ENCODE measurements around the gene ZNF774. TPM values are rescaled to one million over a fixed set of nuclear protein-coding genes. Genes with fewer than 3 reads are reported as not detected.

The ZNF774 gene
- total and polyA plus RNA-seq, 2 of the 8 experiments (the other 6 are each of a cell fraction or from before 2014, with no cell fraction given): 0.82 to 2.6 TPM

DNA sequence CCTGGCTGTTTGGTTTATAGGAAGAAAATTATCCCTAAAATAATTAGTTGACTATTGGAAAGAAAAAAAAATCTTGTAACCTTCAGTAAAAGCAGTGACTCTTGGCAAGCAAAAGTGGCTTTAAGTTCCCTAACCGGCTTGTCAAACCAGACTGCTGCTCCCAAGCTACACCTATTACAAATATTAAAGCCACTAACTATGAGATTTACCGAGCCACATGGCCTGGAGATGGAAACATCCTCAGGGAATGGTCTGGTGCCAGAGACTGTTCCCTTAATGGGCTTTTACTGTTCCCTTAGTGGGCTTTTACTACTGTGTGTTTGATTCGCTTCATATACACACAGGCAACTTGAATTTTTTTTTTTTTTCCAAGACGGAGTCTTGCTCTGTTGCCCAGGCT, 35.9 kb upstream of the ZNF774 start:
- no peak overlapping the region for H4K5ac ChIP-seq (ENCODE audit: insufficient read length, low read depth, low read length)
- ChIA-PET POLR2A (ENCODE audit: partially characterized antibody) (no interaction called here), CTCF (ENCODE audit: partially characterized antibody) (interaction anchor here (0.7 to 1.6 kb wide), 6 partner anchors 14 to 569 kb away, joined by 3 to 6 read pairs (median 4); no protein-coding TSS in a partner anchor)
- no peak overlapping the region for H2AFZ ChIP-seq (ENCODE audit: low read length)
- DNase-seq (ENCODE audit: low read depth in 1 of 2, low spot score in 2 of 2) (peak in 1 of 2 experiments; percentile 10), FAIRE-seq (no peak)
- TF ChIP-seq ASH2L (IDR thresholded peaks at IDR 0.05; ENCODE audit: low read length) (no peak), SIRT6 (IDR thresholded peaks at IDR 0.05; ENCODE audit: low read length) (no peak), TBP (IDR thresholded peaks at IDR 0.05; ENCODE audit: low read depth, low read length) (no peak), NANOG (IDR thresholded peaks at IDR 0.05; ENCODE audit: insufficient read depth, low read depth, low read length, poor library complexity, severe bottlenecking) (no peak)
- TF ChIP-seq, protein P1, sequence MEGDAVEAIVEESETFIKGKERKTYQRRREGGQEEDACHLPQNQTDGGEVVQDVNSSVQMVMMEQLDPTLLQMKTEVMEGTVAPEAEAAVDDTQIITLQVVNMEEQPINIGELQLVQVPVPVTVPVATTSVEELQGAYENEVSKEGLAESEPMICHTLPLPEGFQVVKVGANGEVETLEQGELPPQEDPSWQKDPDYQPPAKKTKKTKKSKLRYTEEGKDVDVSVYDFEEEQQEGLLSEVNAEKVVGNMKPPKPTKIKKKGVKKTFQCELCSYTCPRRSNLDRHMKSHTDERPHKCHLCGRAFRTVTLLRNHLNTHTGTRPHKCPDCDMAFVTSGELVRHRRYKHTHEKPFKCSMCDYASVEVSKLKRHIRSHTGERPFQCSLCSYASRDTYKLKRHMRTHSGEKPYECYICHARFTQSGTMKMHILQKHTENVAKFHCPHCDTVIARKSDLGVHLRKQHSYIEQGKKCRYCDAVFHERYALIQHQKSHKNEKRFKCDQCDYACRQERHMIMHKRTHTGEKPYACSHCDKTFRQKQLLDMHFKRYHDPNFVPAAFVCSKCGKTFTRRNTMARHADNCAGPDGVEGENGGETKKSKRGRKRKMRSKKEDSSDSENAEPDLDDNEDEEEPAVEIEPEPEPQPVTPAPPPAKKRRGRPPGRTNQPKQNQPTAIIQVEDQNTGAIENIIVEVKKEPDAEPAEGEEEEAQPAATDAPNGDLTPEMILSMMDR (IDR thresholded peaks at IDR 0.05; ENCODE audit: control extremely low read depth in 1 of 3, insufficient read depth in 1 of 3, low read depth in 1 of 3, low read length in 3 of 3): no peak
- no peak overlapping the region for H2BK12ac ChIP-seq (ENCODE audit: low read depth, low read length)
- 85% methylated on average over 4 of the region's 4 CpGs; no CpG with 5 or more reads in 1 of the 2 experiments for WGBS, 2 experiments (ENCODE audit: extremely low coverage in 1 of 2, insufficient coverage in 1 of 2, insufficient read length in 1 of 2, insufficient replicate concordance in 2 of 2, low coverage in 1 of 2, low lambda C conversion rate in 2 of 2, missing lambda C conversion rate in 1 of 2)
- no peak overlapping the region for H3K4me2 ChIP-seq (ENCODE audit: insufficient read depth in 1 of 2, low read depth in 2 of 2, low read length in 2 of 2)
- H3K9ac ChIP-seq (replicated peaks in 1 of 4; ENCODE audit: extremely low read depth in 1 of 4, low read depth in 3 of 4, low read length in 3 of 4): no peak overlapping the region
- H3K23ac ChIP-seq (ENCODE audit: insufficient read length): no peak overlapping the region
- no peak overlapping the region for H2BK5ac ChIP-seq (ENCODE audit: low read depth, low read length)
- no peak overlapping the region for H3K18ac ChIP-seq (ENCODE audit: extremely low read depth, low read length)
- H3K79me1 ChIP-seq (ENCODE audit: low read depth, low read length): no peaks in the 10 kb centered on the region
- H4K91ac ChIP-seq (replicated peaks; ENCODE audit: insufficient read length, low read length): no peak overlapping the region
- no peak overlapping the region for H3K56ac ChIP-seq (replicated peaks; ENCODE audit: insufficient read length, low read depth, low read length)
- H3K9me3 ChIP-seq (ENCODE audit: insufficient read depth in 2 of 2, low read depth in 1 of 2, low read length in 1 of 2): no peaks in the 10 kb centered on the region
- no peaks in the 10 kb centered on the region for H3K79me2 ChIP-seq (ENCODE audit: control insufficient read depth in 1 of 2, insufficient read depth in 2 of 2, low read length in 2 of 2)
- H3K27ac ChIP-seq (ENCODE audit: low read depth, low read length): no peak overlapping the region
- H2BK20ac ChIP-seq (ENCODE audit: low read length): no peak overlapping the region
- peaks cover 0 to 3% (median 1%) of the 10 kb centered on the region in 4 experiments; a peak in 2 of 7 replicates for H3K4me1 ChIP-seq (replicated peaks in 1 of 4; ENCODE audit: control insufficient read depth in 3 of 4, insufficient read depth in 4 of 4, low read length in 3 of 4)
- no peak overlapping the region for H4K8ac ChIP-seq (ENCODE audit: extremely low read depth, insufficient read depth, low read length)
- no peak overlapping the region for H3K4me3 ChIP-seq (ENCODE audit: extremely low read depth in 1 of 4, insufficient read depth in 2 of 4, low read depth in 3 of 4, low read length in 4 of 4)
- no peak overlapping the region for H3K14ac ChIP-seq (ENCODE audit: insufficient read length)
- H4K20me1 ChIP-seq (replicated peaks in 1 of 2; ENCODE audit: control insufficient read depth in 1 of 2, insufficient read depth in 2 of 2, low read length in 2 of 2): no peaks in the 10 kb centered on the region
- no peak overlapping the region for H2BK15ac ChIP-seq (ENCODE audit: low read length)
- H3K36me3 ChIP-seq (ENCODE audit: control insufficient read depth in 2 of 4, insufficient read depth in 4 of 4, low read length in 3 of 4): no peaks in the 10 kb centered on the region; a peak in 1 of 8 replicates
- H2AK5ac ChIP-seq (ENCODE audit: low read depth, low read length): no peak overlapping the region
- no peaks in the 10 kb centered on the region for H3K23me2 ChIP-seq (ENCODE audit: low read depth, low read length)
- no peaks in the 10 kb centered on the region for H3K27me3 ChIP-seq (replicated peaks in 1 of 4; ENCODE audit: control insufficient read depth in 3 of 4, extremely low read depth in 1 of 4, insufficient read depth in 3 of 4, low read length in 3 of 4)
- no peak overlapping the region for H3K4ac ChIP-seq (replicated peaks; ENCODE audit: insufficient read length, low read depth, low read length)
- no peak overlapping the region for H2BK120ac ChIP-seq (replicated peaks; ENCODE audit: low read depth, low read length)

All from H1 (cell line).